Naive thymus-derived CD4-positive, alpha-beta T cell (primary cell): ENCODE measurements around the gene FOLR1. TPM values are rescaled to one million over a fixed set of nuclear protein-coding genes. Genes with fewer than 3 reads are reported as not detected.

ENCODE experiments used
- ATAC-seq: fragments of 150-1000 bp; cut with Tn5 transposase; 2 replicates; pipeline ENCODE4 v1.10.0; 2021; ENCODE audit warnings: mild to moderate bottlenecking, moderate library complexity
- CTCF ChIA-PET: fragments of 350-600 bp; sonication (Branson Sonifier 250); formaldehyde crosslinking; loops from one replicate; lab custom pipeline; 2021; ENCODE audit warnings: antibody characterized with exemption; lab: Charles Lee
- POLR2A ChIA-PET: fragments of 350-600 bp; sonication (Branson Sonifier 250); formaldehyde crosslinking; loops from one replicate; lab custom pipeline; 2021; ENCODE audit warnings: antibody characterized with exemption, inconsistent platforms; lab: Charles Lee
- DNase-seq, 9 donors: peaks; one replicate each; pipeline versions ENCODE4 v3.0.0 to v3.0.0-alpha.2; 2020 to 2022; ENCODE audit warnings: mixed read lengths in 1 of 9
- H3K27ac ChIP-seq: one replicate; pipeline ENCODE4 v1.7.0; 2013; ENCODE audit warnings: mild to moderate bottlenecking, low read depth, low read length, moderate library complexity
- H3K27me3 ChIP-seq, 2 donors: one replicate each; pipeline ENCODE4 v1.7.0; 2013; ENCODE audit warnings: low read length in 2 of 2, mild to moderate bottlenecking in 2 of 2, moderate library complexity in 2 of 2; ENCODE audit not compliant: control insufficient read depth in 2 of 2, insufficient read depth in 2 of 2
- H3K36me3 ChIP-seq, 3 experiments: 1 replicate in 2 of 3; 2 replicates in 1 of 3; pipeline ENCODE4 v1.7.0; 2013; ENCODE audit warnings: low read length in 3 of 3, mild to moderate bottlenecking in 3 of 3, moderate library complexity in 1 of 3; ENCODE audit not compliant: insufficient read depth in 3 of 3, control insufficient read depth in 2 of 3
- H3K4me1 ChIP-seq, 2 donors: one replicate each; pipeline ENCODE4 v1.7.0; 2013; ENCODE audit warnings: low read length in 2 of 2, mild to moderate bottlenecking in 2 of 2, moderate library complexity in 1 of 2; ENCODE audit not compliant: control insufficient read depth in 2 of 2, insufficient read depth in 2 of 2
- H3K4me3 ChIP-seq: 2 replicates; pipeline ENCODE4 v1.7.0; 2013; ENCODE audit warnings: mild to moderate bottlenecking, low read length
- H3K9me3 ChIP-seq, 3 experiments: 1 replicate in 2 of 3; 2 replicates in 1 of 3; pipeline ENCODE4 v1.7.0; 2013; ENCODE audit warnings: low read length in 3 of 3; ENCODE audit not compliant: control insufficient read depth in 2 of 3
- H3K27ac Mint-ChIP-seq, 9 donors: one replicate each; pipeline ENCODE4 v1.8.0; 2020 to 2022; ENCODE audit warnings: mixed read lengths in 9 of 9, mild to moderate bottlenecking in 8 of 9, moderate library complexity in 5 of 9, inconsistent platforms in 2 of 9
- H3K27me3 Mint-ChIP-seq, 5 donors: one replicate each; pipeline ENCODE4 v1.8.0; 2021 to 2022; ENCODE audit warnings: mixed read lengths in 5 of 5, mild to moderate bottlenecking in 1 of 5
- H3K36me3 Mint-ChIP-seq, 5 donors: one replicate each; pipeline ENCODE4 v1.8.0; 2020 to 2022; ENCODE audit warnings: mixed read lengths in 5 of 5, mild to moderate bottlenecking in 3 of 5, inconsistent platforms in 1 of 5
- H3K4me1 Mint-ChIP-seq, 7 donors: one replicate each; pipeline ENCODE4 v1.8.0; 2020 to 2022; ENCODE audit warnings: mixed read lengths in 7 of 7, mild to moderate bottlenecking in 3 of 7, inconsistent platforms in 1 of 7
- H3K4me3 Mint-ChIP-seq, 10 donors: one replicate each; pipeline ENCODE4 v1.8.0; 2020 to 2022; ENCODE audit warnings: mild to moderate bottlenecking in 10 of 10, mixed read lengths in 10 of 10, moderate library complexity in 6 of 10, inconsistent platforms in 2 of 10
- H3K9me3 Mint-ChIP-seq, 11 donors: one replicate each; pipeline ENCODE4 v1.8.0; 2020 to 2022; ENCODE audit warnings: mixed read lengths in 11 of 11, mild to moderate bottlenecking in 4 of 11, inconsistent platforms in 1 of 11, moderate library complexity in 1 of 11
- intact Hi-C, 2 donors: fragments of 100-400 bp; cut with micrococcal nuclease; formaldehyde crosslinking; loops; one replicate each; pipeline ENCODE4 v1.15.1; 2023
- polyA plus RNA-seq, 2 donors: library from polyadenylated mRNA; unstranded; fragments of 300-500 nt; fragmentation: Illumina TruSeq; gene quantifications; one replicate each; pipeline ENCODE4 v1.2.3, GENCODE V29; 2021
- total RNA-seq, 6 experiments: library from RNA in 5 of 6; stranded (reverse) in 5 of 6; gene quantifications; 1 replicate in 5 of 6; 2 replicates in 1 of 6; pipeline ENCODE4 v1.2.3 and lab custom pipeline; 2021 to 2026

Gene FOLR1
- total and polyA plus RNA-seq, 7 experiments from 2014 or later, result not detected

- H3K9me3 ChIP-seq, result peaks cover 0 to 9% (median 0%) of the 10 kb centered on the region in 3 experiments
- H3K4me1 ChIP-seq, result no peaks in the 10 kb centered on the region
- H3K4me3 ChIP-seq, result no peak overlapping the region
- H3K27ac ChIP-seq, result no peak overlapping the region
- ATAC-seq, result no peak
- no peak for DNase-seq
- H3K27me3 Mint-ChIP-seq, result peaks cover 12 to 40% (median 17%) of the 10 kb centered on the region in 5 donors
- H3K36me3 ChIP-seq, result no peaks in the 10 kb centered on the region
- H3K27ac Mint-ChIP-seq, result no peak overlapping the region
- ChIA-PET POLR2A (no interaction called here), CTCF (interaction anchor here (0.7 kb wide), 1 partner anchor 37 kb away, joined by 3 read pairs; no protein-coding TSS in a partner anchor)
- no peak overlapping the region for H3K4me3 Mint-ChIP-seq
- intact Hi-C loops, result no loop called here
- peaks cover 0 to 22% (median 11%) of the 10 kb centered on the region in 5 donors for H3K36me3 Mint-ChIP-seq
- H3K9me3 Mint-ChIP-seq, result peaks cover 0 to 27% (median 15%) of the 10 kb centered on the region in 11 donors
- no peaks in the 10 kb centered on the region for H3K27me3 ChIP-seq
- peaks cover 0 to under 1% (median 0%) of the 10 kb centered on the region in 7 donors for H3K4me1 Mint-ChIP-seq
These were observed 16.3 kb downstream of the FOLR1 start for GRCh38 chr11:72208281-72208680.

- ChIA-PET CTCF (interaction anchor here (0.6 to 0.7 kb wide), 2 partner anchors 36 to 156 kb away, joined by 3 read pairs; no protein-coding TSS in a partner anchor), POLR2A (no interaction called here)
- H3K9me3 Mint-ChIP-seq, result peaks cover 0 to 27% (median 15%) of the 10 kb centered on the region in 11 donors
- no peak overlapping the region for H3K27ac Mint-ChIP-seq
- intact Hi-C loops, result no loop called here
- H3K27me3 ChIP-seq, result no peaks in the 10 kb centered on the region
- H3K36me3 Mint-ChIP-seq, result peaks cover 0 to 22% (median 11%) of the 10 kb centered on the region in 5 donors
- ATAC-seq (no peak), DNase-seq (no peak)
- H3K4me3 Mint-ChIP-seq, result no peak overlapping the region
- H3K27me3 Mint-ChIP-seq, result peaks cover 13 to 46% (median 17%) of the 10 kb centered on the region in 5 donors
- H3K27ac ChIP-seq, result no peak overlapping the region
- H3K4me1 Mint-ChIP-seq, result no peaks in the 10 kb centered on the region
- H3K36me3 ChIP-seq, result no peaks in the 10 kb centered on the region
- no peaks in the 10 kb centered on the region for H3K4me1 ChIP-seq
- H3K9me3 ChIP-seq, result peaks cover 0 to 9% (median 0%) of the 10 kb centered on the region in 3 experiments
- no peak overlapping the region for H3K4me3 ChIP-seq
These were observed 17.2 kb downstream of the FOLR1 start for GRCh38 chr11:72209101-72209500.

- POLR2A ChIA-PET, result no interaction called here
- H3K36me3 ChIP-seq, result no peaks in the 10 kb centered on the region
- H3K27ac ChIP-seq, result no peak within 1 kb of the TSS
- Mint-ChIP-seq H3K27ac (no peak within 1 kb of the TSS), H3K27me3 (peaks cover 12 to 63% (median 27%) of the 10 kb centered on the region in 5 donors), H3K36me3 (no peaks in the 10 kb centered on the region), H3K4me1 (peaks cover 0 to 14% (median 4%) of the 10 kb centered on the region in 7 donors), H3K4me3 (no peak within 1 kb of the TSS), H3K9me3 (peaks cover 0 to 4% (median 0%) of the 10 kb centered on the region in 11 donors)
- H3K4me1 ChIP-seq, result no peaks in the 10 kb centered on the region
- H3K9me3 ChIP-seq, result no peaks in the 10 kb centered on the region
- intact Hi-C loops, result no loop called here
- no peak within 1 kb of the TSS for H3K4me3 ChIP-seq
- DNase-seq (peak in 1 of 9 donors; percentile 1), ATAC-seq (no peak)
- H3K27me3 ChIP-seq, result no peaks in the 10 kb centered on the region
- CTCF ChIA-PET, result no interaction called here
These were observed 24.7 kb downstream of the FOLR1 start, which contains the start of gene FOLR2 for GRCh38 chr11:72216638-72217037. TSS of gene FOLR2 (plus strand) at chr11:72216794. CDS start at chr11:72218585, 1,791 bp downstream.

- no peaks in the 10 kb centered on the region for H3K27me3 ChIP-seq
- peak in 1 of 9 donors; percentile 13 for DNase-seq
- H3K4me1 ChIP-seq, result peaks cover 4 to 8% of the 10 kb centered on the region in 2 donors
- H3K27me3 Mint-ChIP-seq, result peaks cover 12 to 54% (median 24%) of the 10 kb centered on the region in 5 donors
- peaks cover 0 to 3% (median 0%) of the 10 kb centered on the region in 11 donors for H3K9me3 Mint-ChIP-seq
- CTCF ChIA-PET, result no interaction called here
- POLR2A ChIA-PET, result no interaction called here
- H3K27ac Mint-ChIP-seq, result no peak overlapping the region
- H3K36me3 Mint-ChIP-seq, result no peaks in the 10 kb centered on the region
- no peak overlapping the region for H3K4me3 ChIP-seq
- ATAC-seq, result no peak
- no peak overlapping the region for H3K27ac ChIP-seq
- H3K9me3 ChIP-seq, result no peaks in the 10 kb centered on the region
- H3K36me3 ChIP-seq, result no peaks in the 10 kb centered on the region
- peaks cover 9 to 21% (median 12%) of the 10 kb centered on the region in 7 donors for H3K4me1 Mint-ChIP-seq
- H3K4me3 Mint-ChIP-seq, result peak overlapping the region in 1 of 10 donors; percentile 46
- intact Hi-C loops, result no loop called here
These were observed 25.9 kb downstream of the FOLR1 start for GRCh38 chr11:72217841-72218240.

- H3K27me3 Mint-ChIP-seq, result peaks cover 9 to 49% (median 24%) of the 10 kb centered on the region in 5 donors
- intact Hi-C loops, result no loop called here
- Histone ChIP-seq H3K4me1 (peaks cover 4 to 8% of the 10 kb centered on the region in 2 donors), H3K36me3 (peaks cover 0 to under 1% (median 0%) of the 10 kb centered on the region in 3 experiments), H3K27me3 (no peaks in the 10 kb centered on the region), H3K4me3 (no peak overlapping the region), H3K27ac (no peak overlapping the region), H3K9me3 (no peaks in the 10 kb centered on the region)
- H3K4me3 Mint-ChIP-seq, result peak overlapping the region in 1 of 10 donors; percentile 46
- no peak overlapping the region for H3K27ac Mint-ChIP-seq
- no peaks in the 10 kb centered on the region for H3K36me3 Mint-ChIP-seq
- DNase-seq (peak in 1 of 9 donors; percentile 11), ATAC-seq (no peak)
- H3K4me1 Mint-ChIP-seq, result peaks cover 9 to 21% (median 14%) of the 10 kb centered on the region in 7 donors
- peaks cover 0 to 3% (median 0%) of the 10 kb centered on the region in 11 donors for H3K9me3 Mint-ChIP-seq
- ChIA-PET POLR2A (no interaction called here), CTCF (no interaction called here)
These were observed 26.4 kb downstream of the FOLR1 start for GRCh38 chr11:72218251-72218745.

- Mint-ChIP-seq H3K9me3 (peaks cover 0 to 1% (median 0%) of the 10 kb centered on the region in 11 donors), H3K36me3 (peaks cover 0 to 5% (median 0%) of the 10 kb centered on the region in 5 donors), H3K27me3 (peaks cover 8 to 28% (median 22%) of the 10 kb centered on the region in 5 donors), H3K4me1 (peaks cover 12 to 26% (median 22%) of the 10 kb centered on the region in 7 donors), H3K4me3 (peak overlapping the region in 6 of 10 donors; percentile 27 to 78 (median 56)), H3K27ac (no peak overlapping the region)
- Histone ChIP-seq H3K27ac (no peak overlapping the region), H3K4me3 (no peak overlapping the region), H3K9me3 (no peaks in the 10 kb centered on the region), H3K36me3 (peaks cover 0 to 10% (median 0%) of the 10 kb centered on the region in 3 experiments), H3K4me1 (peaks cover 8 to 10% of the 10 kb centered on the region in 2 donors), H3K27me3 (no peaks in the 10 kb centered on the region)
- ATAC-seq, result no peak
- POLR2A ChIA-PET, result interaction anchor here (3.2 kb wide), 1 partner anchor 180 kb away, joined by 17 read pairs; no protein-coding TSS in a partner anchor
- intact Hi-C loops, result loop anchor here (5.0 to 10.0 kb wide), 7 partner anchors 194 to 1946 kb away; partner anchors contain the start of genes ATG16L2 (in 1 of the 2), NADSYN1 (in 1 of the 2), PLEKHB1 (in 1 of the 2) and PPFIA1 (in 1 of the 2)
- DNase-seq, result peak in 1 of 9 donors; percentile 13
- CTCF ChIA-PET, result no interaction called here
These were observed 28.9 kb downstream of the FOLR1 start for GRCh38 chr11:72220696-72221363.
